ACHN (cell line): ENCODE results near the gene BMP3.
A peak's percentile ranks its signal among the peaks of the same experiment; 100 is the strongest.
"Not testable (repeated sequence)": the region's sequence is repeated elsewhere in the genome, so short reads cannot be mapped to it uniquely, and the experiment has no call there.

Source experiments
- DNase-seq: peaks from one replicate; pipeline ENCODE4 v3.0.0-alpha.2; 2015
- in situ Hi-C: cut with HindIII; loops from 2 replicates; pipeline ENCODE4 v1.10.0; 2017; ENCODE audit warnings: low sequenced_read_pairs, low pct_ligation_motif_present, low pct_unique_long_range_greater_than_20kb

Gene BMP3

GRCh38 chr4:81030061-81030980 is at the start of gene BMP3:
TSS of gene BMP3 (plus strand) at chr4:81030708. CDS start at chr4:81031285, 577 bp downstream.
- peak; percentile 9 for DNase-seq

GRCh38 chr4:80986011-80986410 is 44.5 kb upstream of the BMP3 start:
- in situ Hi-C loops = no loop called here
- DNase-seq = no peak

More at GRCh38 chr4:81030061-81030980, at the start of gene BMP3:
- in situ Hi-C loops = no loop called here

- in situ Hi-C loops = no loop called here
- peak; percentile 64 for DNase-seq
Measured at GRCh38 chr4:80989921-80990544, 40.5 kb upstream of the BMP3 start.

- DNase-seq = no peak
- in situ Hi-C loops = no loop called here
Measured at GRCh38 chr4:80990851-80991250, 39.7 kb upstream of the BMP3 start.

- in situ Hi-C loops = no loop called here
- no peak for DNase-seq
Measured at GRCh38 chr4:80999943-81000342, 30.6 kb upstream of the BMP3 start.

GRCh38 chr4:81003597-81004111 is 26.9 kb upstream of the BMP3 start:
- in situ Hi-C loops = no loop called here
- no peak for DNase-seq

GRCh38 chr4:81007417-81007816 is 23.1 kb upstream of the BMP3 start:
- in situ Hi-C loops = no loop called here
- no peak for DNase-seq

- DNase-seq, in situ Hi-C loops: not testable (repeated sequence)
Measured at GRCh38 chr4:81016566-81016965, 13.9 kb upstream of the BMP3 start.

GRCh38 chr4:81019006-81019405 is 11.5 kb upstream of the BMP3 start:
- in situ Hi-C loops = no loop called here
- no peak for DNase-seq

- in situ Hi-C loops = no loop called here
- no peak for DNase-seq
Measured at GRCh38 chr4:81021142-81021944, 9.2 kb upstream of the BMP3 start.

- in situ Hi-C loops = no loop called here
- DNase-seq = no peak
Measured at GRCh38 chr4:81021981-81022380, 8.5 kb upstream of the BMP3 start.

- in situ Hi-C loops = no loop called here
- DNase-seq = no peak
Measured at GRCh38 chr4:81023484-81023883, 7.0 kb upstream of the BMP3 start.

GRCh38 chr4:81030981-81031791 is 678 bp downstream of the BMP3 start:
- peak; percentile 1 for DNase-seq
- in situ Hi-C loops = no loop called here

- DNase-seq = no peak
- in situ Hi-C loops = no loop called here
Measured at GRCh38 chr4:81031796-81032551, 1.5 kb downstream of the BMP3 start.

GRCh38 chr4:81032771-81033684 is 2.5 kb downstream of the BMP3 start:
- DNase-seq = no peak

GRCh38 chr4:81038636-81039350 is 8.3 kb downstream of the BMP3 start:
- DNase-seq = no peak
- in situ Hi-C loops = no loop called here

More at GRCh38 chr4:81032771-81033684, 2.5 kb downstream of the BMP3 start:
- in situ Hi-C loops = no loop called here
